Suprapubic skin (tissue), 4 donors: ENCODE measurements around the gene ABCA12. TPM values are rescaled to one million over a fixed set of nuclear protein-coding genes. Genes with fewer than 3 reads are reported as not detected.

Experiments used
- DNase-seq, 2 donors: peaks; one replicate each; pipeline ENCODE4 v3.0.0-alpha.2; 2019; ENCODE audit warnings: low spot score in 2 of 2
- H3K27ac ChIP-seq: fragments of 200-600 bp; sonication (generic); one replicate; pipeline ENCODE4 v1.5.1; 2019
- H3K27me3 ChIP-seq: fragments of 200-600 bp; sonication (generic); one replicate; pipeline ENCODE4 v1.5.1; 2019
- H3K36me3 ChIP-seq: fragments of 200-600 bp; sonication (generic); one replicate; pipeline ENCODE4 v1.5.1; 2019
- H3K4me1 ChIP-seq: fragments of 200-600 bp; sonication (generic); one replicate; pipeline ENCODE4 v1.5.1; 2019
- H3K4me3 ChIP-seq: fragments of 200-600 bp; sonication (generic); one replicate; pipeline ENCODE4 v1.5.1; 2019; ENCODE audit warnings: mild to moderate bottlenecking
- H3K9me3 ChIP-seq: fragments of 200-600 bp; sonication (generic); one replicate; pipeline ENCODE4 v1.5.1; 2019
- CTCF ChIP-seq, 2 donors: fragments of 200-600 bp in 1 of 2; fragments of 450-650 bp in 1 of 2; sonication (generic) in 1 of 2; IDR thresholded peaks; one replicate each; pipeline ENCODE4 v1.5.1; 2016 to 2019; ENCODE audit warnings: antibody characterized with exemption in 2 of 2, mild to moderate bottlenecking in 1 of 2, moderate library complexity in 1 of 2
- EP300 ChIP-seq: sonication (generic); formaldehyde crosslinking; IDR thresholded peaks from one replicate; pipeline ENCODE4 v1.6.1; 2017; ENCODE audit warnings: antibody characterized with exemption
- POLR2A ChIP-seq, 2 donors: fragments of 450-650 bp; IDR thresholded peaks; one replicate each; pipeline ENCODE4 v1.6.1; 2017; ENCODE audit warnings: antibody characterized with exemption in 2 of 2, mild to moderate bottlenecking in 2 of 2, moderate library complexity in 2 of 2
- POLR2AphosphoS5 ChIP-seq, 3 donors: sonication (generic); formaldehyde crosslinking; IDR thresholded peaks; one replicate each; pipeline ENCODE4 v1.6.1; 2017; ENCODE audit warnings: antibody characterized with exemption in 3 of 3
- WGBS: methylation state at CpG from one replicate; pipeline ENCODE4 v1.1.5; 2018; 5-methylcytosine and 5-hydroxymethylcytosine counted together
- total RNA-seq, 4 donors: library from RNA; depleted of rRNA; stranded (reverse); fragments of >200 nt; gene quantifications; one replicate each; pipeline ENCODE4 v1.1.0, GENCODE V29; 2016

The ABCA12 gene
- total RNA-seq, 4 donors from 2014 or later: 55.9 to 98.4 (median 65.9) TPM

DNA sequence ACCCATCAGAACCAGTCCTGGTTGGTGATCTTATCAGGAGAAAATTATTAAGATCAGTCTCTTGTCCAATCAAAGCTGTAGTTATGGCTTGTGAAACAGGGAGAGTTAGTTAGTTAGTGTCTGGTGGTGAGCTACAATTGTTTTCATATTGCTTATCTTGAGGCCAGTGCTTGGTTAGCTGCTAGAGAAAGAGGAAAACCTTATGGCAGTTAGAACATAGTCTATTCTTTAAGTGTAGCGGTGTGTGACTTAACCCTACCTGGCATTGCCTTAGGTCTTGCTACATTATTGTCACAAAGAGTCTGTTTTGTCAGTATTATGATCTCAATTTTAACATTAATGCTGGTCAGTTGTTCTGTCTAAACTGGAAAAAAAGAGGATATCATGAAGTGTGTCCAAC, 11.5 kb upstream of the ABCA12 start:
- no peak for TF ChIP-seq CTCF (IDR thresholded peaks at IDR 0.05)
- no peak for TF ChIP-seq POLR2AphosphoS5 (IDR thresholded peaks at IDR 0.05)
- no peak for TF ChIP-seq POLR2A (IDR thresholded peaks at IDR 0.05)
- no peak for TF ChIP-seq EP300

GRCh38 chr2:215149486-215149885, 11.1 kb upstream of the ABCA12 start:
- Histone ChIP-seq H3K4me3 (no peak overlapping the region), H3K9me3 (no peaks in the 10 kb centered on the region), H3K27ac (no peak overlapping the region), H3K36me3 (no peaks in the 10 kb centered on the region), H3K27me3 (no peaks in the 10 kb centered on the region), H3K4me1 (no peaks in the 10 kb centered on the region)
- DNase-seq: no peak
- TF ChIP-seq CTCF (IDR thresholded peaks at IDR 0.05): no peak
- TF ChIP-seq EP300: no peak
- TF ChIP-seq POLR2AphosphoS5 (IDR thresholded peaks at IDR 0.05): no peak
- TF ChIP-seq POLR2A (IDR thresholded peaks at IDR 0.05): no peak
- WGBS: 10% methylated on average over 1 of the region's 1 CpG

More for the DNA sequence above, 11.5 kb upstream of the ABCA12 start:
- 100% methylated on average over 1 of the region's 1 CpG for WGBS
- Histone ChIP-seq H3K9me3 (no peaks in the 10 kb centered on the region), H3K27me3 (no peaks in the 10 kb centered on the region), H3K4me3 (no peak overlapping the region), H3K4me1 (no peaks in the 10 kb centered on the region), H3K36me3 (no peaks in the 10 kb centered on the region), H3K27ac (no peak overlapping the region)
- DNase-seq: no peak

- Histone ChIP-seq H3K9me3 (no peaks in the 10 kb centered on the region), H3K27ac (no peak overlapping the region), H3K36me3 (no peaks in the 10 kb centered on the region), H3K4me1 (no peaks in the 10 kb centered on the region), H3K27me3 (no peaks in the 10 kb centered on the region), H3K4me3 (no peak overlapping the region)
- no peak for TF ChIP-seq CTCF (IDR thresholded peaks at IDR 0.05)
- no peak for TF ChIP-seq POLR2AphosphoS5 (IDR thresholded peaks at IDR 0.05)
- TF ChIP-seq POLR2A (IDR thresholded peaks at IDR 0.05): no peak
- no peak for TF ChIP-seq EP300
- 79% methylated on average over 2 of the region's 2 CpGs for WGBS
- DNase-seq: no peak
Measured at GRCh38 chr2:215149060-215149459, 10.6 kb upstream of the ABCA12 start.

- no peak overlapping the region for H3K27ac ChIP-seq
- TF ChIP-seq EP300: no peak
- TF ChIP-seq POLR2AphosphoS5 (IDR thresholded peaks at IDR 0.05): no peak
- TF ChIP-seq POLR2A (IDR thresholded peaks at IDR 0.05): no peak
- no peak for TF ChIP-seq CTCF (IDR thresholded peaks at IDR 0.05)
- no peaks in the 10 kb centered on the region for H3K36me3 ChIP-seq
- no peaks in the 10 kb centered on the region for H3K9me3 ChIP-seq
- no peaks in the 10 kb centered on the region for H3K27me3 ChIP-seq
- no peaks in the 10 kb centered on the region for H3K4me1 ChIP-seq
- H3K4me3 ChIP-seq: no peak overlapping the region
- WGBS: 66% methylated on average over 3 of the region's 3 CpGs
- DNase-seq: no peak
Measured at GRCh38 chr2:215145611-215146010, 7.2 kb upstream of the ABCA12 start.

DNA sequence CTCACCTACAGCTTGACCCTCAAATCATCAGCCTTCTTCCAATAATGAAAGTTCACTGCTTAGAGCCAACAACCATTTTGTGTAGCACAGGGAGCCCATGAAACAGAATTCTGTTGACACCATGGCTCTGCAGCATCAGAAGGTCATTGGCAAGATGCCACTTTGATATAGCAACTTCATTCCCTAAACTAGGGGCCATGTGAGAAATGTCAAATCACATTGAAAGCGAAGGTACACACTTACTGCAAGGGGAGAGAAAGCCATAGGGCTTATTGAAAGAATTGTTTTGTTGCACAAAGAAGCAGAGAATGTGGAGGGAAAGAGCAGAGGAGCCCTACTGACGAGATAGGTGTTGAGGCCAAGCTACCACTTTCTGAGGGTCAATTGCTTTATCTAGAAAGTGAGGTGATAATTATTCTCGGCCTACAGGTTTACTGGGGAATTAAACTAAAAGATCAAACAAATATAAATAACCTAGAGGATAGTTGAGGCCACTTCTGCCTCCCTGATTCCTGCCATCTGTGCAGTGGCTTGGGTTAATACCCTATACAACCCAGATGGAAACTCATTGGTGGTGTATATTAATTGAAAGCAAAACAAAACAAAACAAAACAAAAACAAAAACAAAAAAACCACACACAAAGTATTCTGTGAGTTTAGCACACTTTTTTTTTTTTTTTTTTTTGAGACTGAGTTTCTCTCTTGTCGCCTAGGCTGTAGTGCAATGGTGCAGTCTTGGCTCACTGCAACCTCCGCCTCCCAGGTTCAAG, 5.9 kb upstream of the ABCA12 start:
- H3K27ac ChIP-seq: no peak overlapping the region
- no peak overlapping the region for H3K4me3 ChIP-seq
- H3K36me3 ChIP-seq: no peaks in the 10 kb centered on the region
- 87% methylated on average over 5 of the region's 5 CpGs for WGBS
- H3K4me1 ChIP-seq: peaks cover 8% of the 10 kb centered on the region
- no peaks in the 10 kb centered on the region for H3K9me3 ChIP-seq
- no peak for DNase-seq
- TF ChIP-seq POLR2A (IDR thresholded peaks at IDR 0.05): no peak
- TF ChIP-seq CTCF (IDR thresholded peaks at IDR 0.05): no peak
- H3K27me3 ChIP-seq: no peaks in the 10 kb centered on the region
